ENCODE results near the gene ENTPD8. TPM values are rescaled to one million over a fixed set of nuclear protein-coding genes. Genes with fewer than 3 reads are reported as not detected.

Gene ENTPD8
- total and polyA plus RNA-seq, 5 donors from 2014 or later, result not detected

GRCh38 chr9:137462986-137463930, 22.1 kb upstream of the ENTPD8 start:
- no peak for ATAC-seq (ENCODE audit: low read depth in 2 of 2)
- Histone ChIP-seq H3K4me3 (ENCODE audit: low read depth, low read length) (no peak overlapping the region), H3K4me1 (ENCODE audit: control insufficient read depth, insufficient read depth, low read length, poor library complexity, severe bottlenecking) (peaks cover 51% of the 10 kb centered on the region), H3K27me3 (ENCODE audit: control insufficient read depth, insufficient read depth, low read length) (no peaks in the 10 kb centered on the region), H3K9me3 (ENCODE audit: control insufficient read depth in 2 of 2, low read length in 2 of 2) (no peaks in the 10 kb centered on the region), H3K27ac (ENCODE audit: insufficient read depth, low read length, poor library complexity, severe bottlenecking) (peak overlapping the region; percentile 94), H3K36me3 (ENCODE audit: control insufficient read depth, insufficient read depth, low read length) (no peaks in the 10 kb centered on the region)
- H3K9me3 Mint-ChIP-seq, result peaks cover 0 to 3% (median 0%) of the 10 kb centered on the region in 7 donors
- peaks cover 5% of the 10 kb centered on the region for H3K27me3 Mint-ChIP-seq
- peak overlapping the region; percentile 27 to 98 (median 67) for H3K4me3 Mint-ChIP-seq
- peaks cover 0 to 34% (median 6%) of the 10 kb centered on the region in 4 donors for H3K4me1 Mint-ChIP-seq
- peak overlapping the region; percentile 75 to 95 (median 90) for H3K27ac Mint-ChIP-seq
- no peak for DNase-seq
- H3K36me3 Mint-ChIP-seq, result no peaks in the 10 kb centered on the region

GRCh38 chr9:137462396-137462985, 21.3 kb upstream of the ENTPD8 start:
- peak overlapping the region; percentile 95 to 98 (median 97) for H3K27ac Mint-ChIP-seq
- peaks cover 59% of the 10 kb centered on the region for H3K4me1 ChIP-seq (ENCODE audit: control insufficient read depth, insufficient read depth, low read length, poor library complexity, severe bottlenecking)

GRCh38 chr9:137461663-137462395, 20.7 kb upstream of the ENTPD8 start:
- Mint-ChIP-seq H3K36me3 (no peaks in the 10 kb centered on the region), H3K27ac (peak overlapping the region; percentile 95 to 98 (median 97)), H3K4me3 (peak overlapping the region; percentile 87 to 98 (median 88)), H3K4me1 (peaks cover 0 to 38% (median 6%) of the 10 kb centered on the region in 4 donors), H3K27me3 (no peaks in the 10 kb centered on the region), H3K9me3 (peaks cover 0 to 1% (median 0%) of the 10 kb centered on the region in 7 donors)
- H3K9me3 ChIP-seq (ENCODE audit: control insufficient read depth in 2 of 2, low read length in 2 of 2), result no peaks in the 10 kb centered on the region
- ATAC-seq (ENCODE audit: low read depth in 2 of 2) (peak; percentile 78 to 82), DNase-seq (peak; percentile 77 to 96 (median 94))
- H3K27ac ChIP-seq (ENCODE audit: insufficient read depth, low read length, poor library complexity, severe bottlenecking), result peak overlapping the region; percentile 94
- no peaks in the 10 kb centered on the region for H3K27me3 ChIP-seq (ENCODE audit: control insufficient read depth, insufficient read depth, low read length)
- peaks cover 65% of the 10 kb centered on the region for H3K4me1 ChIP-seq (ENCODE audit: control insufficient read depth, insufficient read depth, low read length, poor library complexity, severe bottlenecking)
- H3K36me3 ChIP-seq (ENCODE audit: control insufficient read depth, insufficient read depth, low read length), result no peaks in the 10 kb centered on the region
- H3K4me3 ChIP-seq (ENCODE audit: low read depth, low read length), result no peak overlapping the region

More at GRCh38 chr9:137462396-137462985, 21.3 kb upstream of the ENTPD8 start:
- ATAC-seq (ENCODE audit: low read depth in 2 of 2) (no peak), DNase-seq (no peak)
- Histone ChIP-seq H3K4me3 (ENCODE audit: low read depth, low read length) (no peak overlapping the region), H3K27me3 (ENCODE audit: control insufficient read depth, insufficient read depth, low read length) (no peaks in the 10 kb centered on the region), H3K9me3 (ENCODE audit: control insufficient read depth in 2 of 2, low read length in 2 of 2) (no peaks in the 10 kb centered on the region), H3K27ac (ENCODE audit: insufficient read depth, low read length, poor library complexity, severe bottlenecking) (peak overlapping the region; percentile 94), H3K36me3 (ENCODE audit: control insufficient read depth, insufficient read depth, low read length) (no peaks in the 10 kb centered on the region)
- Mint-ChIP-seq H3K9me3 (peaks cover 0 to 1% (median 0%) of the 10 kb centered on the region in 7 donors), H3K36me3 (no peaks in the 10 kb centered on the region), H3K27me3 (no peaks in the 10 kb centered on the region), H3K4me3 (peak overlapping the region; percentile 87 to 98 (median 88)), H3K4me1 (peaks cover 0 to 34% (median 6%) of the 10 kb centered on the region in 4 donors)

- H3K27ac ChIP-seq (ENCODE audit: insufficient read depth, low read length, poor library complexity, severe bottlenecking), result peak overlapping the region; percentile 94
- H3K27me3 Mint-ChIP-seq, result no peaks in the 10 kb centered on the region
- ATAC-seq (ENCODE audit: low read depth in 2 of 2), result no peak
- no peaks in the 10 kb centered on the region for H3K36me3 ChIP-seq (ENCODE audit: control insufficient read depth, insufficient read depth, low read length)
- peak overlapping the region; percentile 86 to 95 (median 87) for H3K27ac Mint-ChIP-seq
- peaks cover 0 to 1% (median 0%) of the 10 kb centered on the region in 7 donors for H3K9me3 Mint-ChIP-seq
- no peaks in the 10 kb centered on the region for H3K36me3 Mint-ChIP-seq
- no peaks in the 10 kb centered on the region for H3K27me3 ChIP-seq (ENCODE audit: control insufficient read depth, insufficient read depth, low read length)
- peak overlapping the region in 3 of 4 donors; percentile 36 to 98 (median 43) for H3K4me3 Mint-ChIP-seq
- peaks cover 69% of the 10 kb centered on the region for H3K4me1 ChIP-seq (ENCODE audit: control insufficient read depth, insufficient read depth, low read length, poor library complexity, severe bottlenecking)
- no peak for DNase-seq
- H3K9me3 ChIP-seq (ENCODE audit: control insufficient read depth in 2 of 2, low read length in 2 of 2), result no peaks in the 10 kb centered on the region
- peaks cover 0 to 42% (median 6%) of the 10 kb centered on the region in 4 donors for H3K4me1 Mint-ChIP-seq
- no peak overlapping the region for H3K4me3 ChIP-seq (ENCODE audit: low read depth, low read length)
These were observed 20.1 kb upstream of the ENTPD8 start for GRCh38 chr9:137461316-137461662.

- DNase-seq (no peak), ATAC-seq (ENCODE audit: low read depth in 2 of 2) (no peak)
- H3K27me3 ChIP-seq (ENCODE audit: control insufficient read depth, insufficient read depth, low read length), result no peaks in the 10 kb centered on the region
- peaks cover 70% of the 10 kb centered on the region for H3K4me1 ChIP-seq (ENCODE audit: control insufficient read depth, insufficient read depth, low read length, poor library complexity, severe bottlenecking)
- peaks cover 0 to 43% (median 5%) of the 10 kb centered on the region in 4 donors for H3K4me1 Mint-ChIP-seq
- peak overlapping the region; percentile 94 for H3K27ac ChIP-seq (ENCODE audit: insufficient read depth, low read length, poor library complexity, severe bottlenecking)
- peaks cover 0 to 1% (median 0%) of the 10 kb centered on the region in 7 donors for H3K9me3 Mint-ChIP-seq
- no peaks in the 10 kb centered on the region for H3K36me3 Mint-ChIP-seq
- H3K27me3 Mint-ChIP-seq, result no peaks in the 10 kb centered on the region
- H3K4me3 Mint-ChIP-seq, result peak overlapping the region; percentile 27 to 98 (median 56)
- peak overlapping the region; percentile 86 to 95 (median 93) for H3K27ac Mint-ChIP-seq
- H3K4me3 ChIP-seq (ENCODE audit: low read depth, low read length), result no peak overlapping the region
- H3K9me3 ChIP-seq (ENCODE audit: control insufficient read depth in 2 of 2, low read length in 2 of 2), result no peaks in the 10 kb centered on the region
- H3K36me3 ChIP-seq (ENCODE audit: control insufficient read depth, insufficient read depth, low read length), result no peaks in the 10 kb centered on the region
These were observed 19.5 kb upstream of the ENTPD8 start for GRCh38 chr9:137460363-137461315.

- peaks cover 0 to 1% (median 0%) of the 10 kb centered on the region in 7 donors for H3K9me3 Mint-ChIP-seq
- Histone ChIP-seq H3K4me1 (ENCODE audit: control insufficient read depth, insufficient read depth, low read length, poor library complexity, severe bottlenecking) (peaks cover 79% of the 10 kb centered on the region), H3K27ac (ENCODE audit: insufficient read depth, low read length, poor library complexity, severe bottlenecking) (peak overlapping the region; percentile 86), H3K36me3 (ENCODE audit: control insufficient read depth, insufficient read depth, low read length) (no peaks in the 10 kb centered on the region), H3K27me3 (ENCODE audit: control insufficient read depth, insufficient read depth, low read length) (no peaks in the 10 kb centered on the region), H3K9me3 (ENCODE audit: control insufficient read depth in 2 of 2, low read length in 2 of 2) (no peaks in the 10 kb centered on the region), H3K4me3 (ENCODE audit: low read depth, low read length) (peak overlapping the region; percentile 32)
- H3K27ac Mint-ChIP-seq, result peak overlapping the region; percentile 60 to 95 (median 93)
- H3K4me1 Mint-ChIP-seq, result peaks cover 0 to 46% (median 5%) of the 10 kb centered on the region in 4 donors
- no peaks in the 10 kb centered on the region for H3K27me3 Mint-ChIP-seq
- ATAC-seq (ENCODE audit: low read depth in 2 of 2) (no peak), DNase-seq (no peak)
- H3K4me3 Mint-ChIP-seq, result peak overlapping the region; percentile 27 to 77 (median 70)
- no peaks in the 10 kb centered on the region for H3K36me3 Mint-ChIP-seq
These were observed 18.6 kb upstream of the ENTPD8 start for GRCh38 chr9:137459601-137460362.
